Stimulated activated CD8-positive, alpha-beta memory T cell treated with anti-CD3 and anti-CD28 coated beads, Interleukin-15, amount 100 ng/mL, for 24 hours (primary cell): ENCODE measurements around the gene SBF2.

ENCODE experiments used
- DNase-seq: peaks from one replicate; pipeline ENCODE4 v3.0.0-alpha.2; 2020; ENCODE audit warnings: low read depth

The SBF2 gene

DNA sequence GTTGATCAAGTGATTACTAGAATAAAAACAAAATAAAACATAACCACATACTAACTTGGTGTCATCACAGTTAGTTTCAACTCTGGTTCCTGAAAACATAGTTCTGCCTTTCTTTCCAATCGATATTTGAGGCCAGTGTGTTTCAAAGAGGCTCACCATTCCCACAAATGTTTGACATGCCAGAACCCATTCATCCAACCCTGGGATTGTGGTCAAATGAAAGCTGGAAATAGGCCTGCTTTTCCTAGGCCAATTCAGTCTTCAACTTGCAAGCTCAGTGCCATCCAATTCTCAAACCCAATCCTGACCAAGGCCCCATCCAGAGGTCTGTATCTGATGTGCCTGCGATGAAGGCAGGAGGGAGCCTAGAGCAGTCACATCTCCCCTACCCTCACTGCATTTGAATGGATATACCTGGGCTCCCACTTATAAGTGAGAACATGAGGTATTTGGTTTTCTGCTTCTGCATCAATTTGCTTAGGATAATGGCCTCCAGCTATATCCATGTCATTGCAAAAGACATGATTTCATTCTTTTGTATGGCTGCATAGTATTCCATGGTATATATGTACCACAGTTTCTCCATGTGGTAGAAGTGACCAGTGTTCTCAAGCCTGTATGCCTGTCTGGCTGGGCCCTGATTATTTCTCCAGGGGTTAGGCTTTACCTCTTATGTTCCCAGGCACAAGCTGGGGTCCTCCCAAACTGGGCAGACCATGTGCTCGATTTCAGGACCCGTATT is 486.9 kb downstream of the SBF2 start:
- DNase-seq, result no peak

DNA sequence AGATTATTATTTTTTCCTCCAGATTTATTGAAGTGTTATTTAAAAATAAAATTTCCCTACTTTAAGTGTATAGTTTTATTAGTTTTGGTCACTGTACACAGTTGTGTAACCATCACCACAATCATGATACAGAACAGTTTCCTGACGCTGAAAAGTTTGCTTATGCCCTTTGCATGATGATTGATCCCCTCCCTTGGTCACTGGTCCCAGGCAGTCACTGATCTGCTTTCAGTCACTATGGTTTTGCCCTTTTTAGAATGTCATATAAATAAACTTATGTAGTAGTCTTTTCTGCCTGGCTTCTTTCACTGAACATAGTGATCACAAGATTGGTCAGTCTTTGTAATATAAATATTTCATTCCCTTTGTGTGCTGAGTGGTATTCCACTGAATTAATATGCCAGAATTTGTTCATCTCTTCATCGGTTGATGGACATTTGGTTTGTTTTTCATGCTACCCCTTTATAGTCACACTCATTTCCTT is 489.6 kb downstream of the SBF2 start:
- no peak for DNase-seq

DNA sequence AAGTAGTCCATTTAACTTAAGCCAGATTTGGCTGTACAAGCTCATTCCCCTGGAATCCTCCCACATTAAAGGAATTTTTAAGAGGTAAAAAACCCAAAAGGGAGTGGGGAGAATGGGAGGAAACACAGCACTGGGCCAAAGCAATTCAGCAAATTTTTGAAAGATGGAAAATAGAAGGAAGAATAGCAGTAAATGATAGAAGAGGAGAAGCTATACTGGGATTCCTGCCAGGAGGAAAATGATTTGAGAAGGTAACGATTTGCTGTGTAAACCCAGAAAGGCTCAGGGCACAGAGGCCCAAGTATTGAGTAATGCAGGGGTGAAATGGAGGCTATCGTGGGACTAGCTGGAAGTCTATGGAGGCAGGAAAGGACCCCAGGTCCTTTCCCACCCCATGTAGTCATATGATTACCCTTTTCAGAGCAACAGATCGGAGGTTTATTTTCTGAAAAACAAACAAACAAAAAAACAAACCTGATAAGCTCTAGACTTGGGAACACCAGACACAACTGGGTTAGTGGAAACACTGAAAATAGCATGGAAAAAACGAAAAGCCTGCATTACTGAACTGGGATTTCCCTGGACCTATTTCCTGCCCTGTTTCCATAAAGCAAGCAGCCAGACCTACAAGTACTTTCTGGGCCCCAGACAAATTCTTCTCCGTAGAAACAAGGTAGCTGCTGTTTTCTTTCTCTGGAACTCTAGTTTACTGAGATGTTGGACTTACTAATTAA is 490.2 kb downstream of the SBF2 start:
- DNase-seq, result no peak

DNA sequence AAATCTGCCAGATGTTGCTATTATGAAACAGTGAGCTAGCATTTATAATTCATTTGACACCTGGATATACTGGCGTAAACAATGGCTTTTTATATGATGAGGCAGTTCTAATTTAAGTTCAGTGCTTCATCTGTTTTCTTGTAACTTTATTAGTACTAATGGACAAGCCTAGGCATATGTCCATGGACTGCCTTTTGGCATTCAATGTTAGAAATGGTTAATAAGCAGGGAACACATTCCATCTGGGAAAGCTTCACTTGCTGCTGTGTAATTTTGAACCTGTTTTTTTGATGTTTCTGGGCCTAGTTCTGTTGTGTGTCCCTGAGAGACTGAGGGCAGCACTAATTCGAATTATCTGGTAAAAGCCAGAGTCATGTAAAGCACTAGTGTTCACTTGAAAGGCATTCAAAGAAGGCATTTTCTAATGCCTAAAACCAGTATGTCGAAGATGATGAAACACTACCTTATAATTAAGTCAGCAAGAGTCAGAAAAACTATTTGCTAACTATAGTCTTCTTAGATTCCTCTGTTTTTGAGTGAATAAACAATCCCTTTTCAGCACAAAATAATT is 491.6 kb downstream of the SBF2 start:
- DNase-seq, result no peak

DNA sequence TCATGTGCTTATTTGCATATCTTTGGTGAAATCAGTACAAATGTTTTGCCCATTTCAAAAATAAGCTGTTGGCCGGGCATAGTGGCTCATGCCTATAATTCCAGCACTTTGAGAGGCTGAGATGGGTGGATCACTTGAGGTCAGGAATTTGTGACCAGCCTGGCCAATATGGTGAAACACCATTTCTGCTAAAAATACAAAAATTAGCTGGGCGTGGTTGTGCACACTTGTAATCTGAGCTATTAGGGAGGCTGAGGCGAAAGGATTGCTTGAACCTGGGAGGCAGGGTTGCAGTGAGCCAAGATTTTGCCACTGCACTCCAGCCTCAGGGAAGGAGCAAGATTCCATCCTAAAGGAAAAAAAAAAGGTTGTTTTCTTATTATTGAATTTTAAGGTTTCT is 494.1 kb downstream of the SBF2 start:
- DNase-seq, result no peak

DNA sequence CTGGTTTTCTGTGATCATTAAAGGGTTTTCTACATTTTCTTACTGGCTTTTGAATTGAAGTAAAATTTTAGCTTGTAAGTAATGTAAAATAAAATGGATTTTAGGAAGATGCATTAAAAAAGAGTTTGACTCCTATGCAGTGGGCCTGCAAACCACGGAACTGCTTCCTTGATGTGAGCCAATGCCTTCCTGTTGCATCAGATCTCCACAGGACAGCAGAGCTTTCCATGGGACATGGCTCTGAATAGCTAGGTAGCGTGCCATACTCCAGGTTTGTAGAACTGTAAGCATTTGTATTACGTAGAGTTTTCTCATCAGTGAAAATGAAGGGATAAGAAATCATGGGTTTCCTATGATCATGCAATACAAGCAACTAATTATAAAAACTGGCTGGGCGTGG is 496.7 kb downstream of the SBF2 start:
- DNase-seq, result no peak

DNA sequence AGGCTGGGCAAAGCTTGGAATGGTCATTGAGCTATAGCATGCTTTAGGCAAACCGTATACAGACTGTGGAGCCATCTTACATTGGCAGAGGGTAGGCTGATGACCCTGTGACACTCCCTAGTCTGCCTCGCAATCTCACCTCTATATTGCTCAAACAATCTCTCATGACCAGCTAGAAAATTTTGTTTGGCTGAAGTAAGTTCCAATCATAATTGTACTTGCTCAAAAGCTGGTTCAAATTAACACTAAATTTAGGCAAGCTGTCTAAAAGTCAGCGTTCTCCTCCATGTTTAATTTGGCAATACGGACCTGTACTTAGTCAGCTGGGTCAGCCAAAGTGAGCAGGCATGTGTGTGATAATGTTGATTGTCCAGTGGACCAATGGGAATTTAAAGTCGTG is 497.2 kb downstream of the SBF2 start:
- DNase-seq, result no peak

DNA sequence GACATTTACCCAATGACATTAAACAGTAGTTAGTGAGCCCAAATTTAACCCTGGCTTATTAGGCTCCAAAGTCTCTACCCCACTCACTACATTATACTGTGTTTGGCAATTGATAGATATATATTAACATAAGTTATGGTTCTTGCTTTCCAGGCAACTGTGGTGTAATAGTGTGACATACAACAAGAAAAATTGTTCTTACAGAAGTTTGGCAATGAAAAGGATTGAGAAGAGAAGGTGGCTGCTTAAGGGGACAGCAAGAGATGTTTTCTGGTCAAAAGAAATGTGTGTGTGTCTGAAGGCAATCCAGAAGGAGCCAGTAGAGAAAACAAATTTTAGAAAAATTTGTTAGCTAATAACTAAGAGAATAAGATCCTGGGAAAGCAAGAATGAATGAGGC is 497.8 kb downstream of the SBF2 start:
- DNase-seq, result no peak

DNA sequence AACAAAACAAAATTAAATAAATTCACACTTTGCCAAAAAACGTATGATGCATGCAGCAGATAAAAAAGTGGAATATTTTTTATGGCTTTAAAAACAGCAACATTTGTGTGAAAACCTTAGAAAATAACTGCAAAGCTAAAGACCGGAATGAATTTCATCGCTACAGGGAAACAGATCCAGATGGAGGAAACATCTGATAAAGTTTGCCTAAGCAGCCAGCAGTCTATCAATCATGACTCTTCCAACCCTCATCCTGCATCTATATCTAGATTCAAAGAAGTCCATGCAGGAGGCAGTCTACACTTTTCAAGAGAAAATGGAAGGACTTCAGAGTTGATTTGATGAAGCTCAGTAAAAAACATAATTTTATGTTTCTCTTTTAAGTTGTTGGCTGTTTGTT is 503.3 kb downstream of the SBF2 start:
- DNase-seq, result no peak

DNA sequence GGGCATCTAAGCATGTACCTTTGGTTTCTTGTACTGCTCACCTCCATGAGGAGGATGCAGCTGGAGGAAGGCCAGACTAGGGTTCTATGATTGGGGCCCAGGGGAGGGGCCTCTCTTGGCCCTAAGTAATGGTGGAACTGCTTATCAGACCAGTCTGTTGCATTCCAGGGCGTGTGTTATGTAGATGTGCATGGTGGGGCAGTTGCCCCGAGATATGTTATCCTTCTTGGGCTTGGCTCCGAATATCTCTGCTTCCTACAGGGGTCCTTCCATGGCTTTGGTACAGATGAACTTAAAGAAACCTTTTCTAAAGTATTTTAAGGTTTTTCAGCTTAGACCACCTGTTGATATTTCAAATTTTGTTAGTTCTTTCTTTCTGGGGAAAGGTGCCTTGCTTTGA is 504.1 kb downstream of the SBF2 start:
- no peak for DNase-seq

DNA sequence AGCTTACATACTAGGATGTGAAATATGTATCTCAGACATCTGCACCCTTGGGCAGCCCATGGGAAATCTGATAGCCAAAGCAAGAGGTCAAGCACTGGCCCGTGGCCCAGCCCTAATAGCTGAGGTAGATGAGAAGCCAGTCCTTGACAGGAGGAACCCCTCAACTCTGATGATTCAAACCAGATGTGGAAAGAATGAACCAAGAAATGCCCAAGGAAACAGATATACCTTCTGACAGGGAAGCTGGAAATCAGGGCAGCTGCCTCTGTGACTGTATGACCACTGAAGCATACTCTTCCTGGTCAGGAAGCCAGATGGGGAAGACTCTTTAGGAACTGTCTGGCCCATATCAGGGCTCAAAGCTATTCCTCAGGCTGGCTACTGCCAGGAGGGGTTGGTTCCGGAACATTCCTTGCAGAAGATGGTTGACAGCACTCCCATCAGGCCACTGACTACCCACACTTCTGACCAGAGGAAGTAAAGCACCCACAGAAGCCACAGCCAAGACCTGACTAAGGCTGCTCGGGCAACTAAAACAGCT is 506.0 kb downstream of the SBF2 start:
- DNase-seq, result no peak

DNA sequence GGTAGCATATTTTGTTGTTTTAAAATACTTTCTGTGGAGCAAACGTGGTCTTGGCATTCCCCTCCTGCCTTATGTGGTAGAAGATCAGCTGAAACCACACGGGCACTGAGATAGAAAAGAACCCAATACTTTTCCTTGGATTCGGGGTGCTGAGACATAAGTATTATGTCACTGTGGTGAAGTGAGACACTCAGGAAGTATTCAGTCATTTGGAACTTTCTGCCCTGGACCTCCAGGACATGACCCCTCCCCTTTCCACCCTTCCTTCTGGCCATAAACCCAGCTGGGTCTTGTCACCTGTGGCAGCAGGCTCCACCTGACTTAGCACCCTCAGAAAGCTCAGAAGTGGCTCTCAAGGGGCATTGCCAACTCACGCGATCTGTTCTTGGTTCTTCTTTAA is 506.8 kb downstream of the SBF2 start:
- DNase-seq, result no peak

DNA sequence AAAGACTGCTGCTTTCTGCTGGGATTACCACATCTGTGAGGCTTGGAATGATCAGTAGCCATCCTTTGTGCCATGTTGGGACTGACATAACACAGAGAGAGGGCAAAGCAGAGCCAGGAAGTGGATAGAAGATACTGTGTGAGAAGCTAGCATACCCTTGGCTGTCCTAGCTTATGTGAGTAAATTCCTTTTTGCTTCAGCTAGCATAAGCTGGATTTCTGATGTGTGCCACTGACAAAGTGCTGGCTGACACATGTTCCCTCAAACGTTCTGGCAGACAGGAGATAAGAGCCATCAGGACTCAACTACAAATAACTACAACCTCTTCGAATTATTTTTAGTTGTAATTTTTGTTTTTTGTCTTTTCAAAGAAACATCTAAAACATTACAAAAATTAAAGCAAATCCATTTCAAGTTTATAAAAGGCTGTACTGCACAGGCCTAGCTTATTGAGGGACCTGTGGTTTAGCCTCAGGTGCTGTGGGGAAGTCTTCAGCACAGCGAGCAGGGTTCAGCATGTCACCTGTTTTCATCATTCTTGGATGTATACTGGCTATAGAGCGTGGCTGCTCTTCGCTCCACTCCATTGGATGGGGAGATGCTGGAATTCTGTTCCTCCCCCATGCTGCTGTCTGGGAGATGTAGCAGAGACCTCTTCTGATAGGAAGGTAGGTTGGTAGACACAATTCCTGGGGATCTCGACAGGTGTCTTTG is 509.3 kb downstream of the SBF2 start:
- DNase-seq, result no peak

DNA sequence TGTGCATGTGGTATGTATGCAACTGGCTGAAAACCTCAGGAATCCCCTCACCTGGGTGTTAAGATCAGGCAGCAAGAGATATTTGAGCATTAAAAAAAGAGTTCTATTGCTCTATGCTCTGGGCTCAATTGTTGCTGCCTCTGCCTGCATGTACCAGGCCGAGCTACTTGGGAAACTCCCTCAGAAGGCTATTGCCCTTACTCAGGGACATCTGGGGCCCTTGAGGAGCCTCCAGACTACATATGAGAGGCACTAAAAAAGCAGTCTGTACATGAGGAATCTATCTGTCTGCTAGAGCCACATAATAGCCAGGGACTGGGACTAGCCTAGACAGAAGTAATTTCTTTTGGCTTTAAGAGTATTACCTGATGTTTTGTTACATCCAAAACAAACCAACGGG is 510.0 kb downstream of the SBF2 start:
- no peak for DNase-seq

DNA sequence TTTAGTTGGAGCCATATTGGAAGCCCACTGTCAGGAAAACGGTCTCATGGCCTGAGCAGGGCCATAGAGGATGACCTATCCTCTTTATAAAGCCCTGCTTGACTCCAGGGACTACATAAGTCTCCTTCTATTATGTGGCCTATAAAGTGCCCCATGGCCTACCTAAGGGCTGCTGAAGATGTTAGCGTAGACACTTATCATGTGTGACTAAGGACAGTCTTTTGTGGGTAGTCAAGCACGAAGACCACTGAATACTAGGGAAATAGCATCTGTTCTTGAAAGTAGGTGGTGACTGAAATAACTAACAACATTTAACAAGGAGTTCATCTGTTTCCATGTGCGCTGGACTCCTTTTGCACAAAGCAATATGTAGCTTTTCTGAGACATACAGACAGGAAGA is 513.1 kb downstream of the SBF2 start:
- DNase-seq, result no peak

DNA sequence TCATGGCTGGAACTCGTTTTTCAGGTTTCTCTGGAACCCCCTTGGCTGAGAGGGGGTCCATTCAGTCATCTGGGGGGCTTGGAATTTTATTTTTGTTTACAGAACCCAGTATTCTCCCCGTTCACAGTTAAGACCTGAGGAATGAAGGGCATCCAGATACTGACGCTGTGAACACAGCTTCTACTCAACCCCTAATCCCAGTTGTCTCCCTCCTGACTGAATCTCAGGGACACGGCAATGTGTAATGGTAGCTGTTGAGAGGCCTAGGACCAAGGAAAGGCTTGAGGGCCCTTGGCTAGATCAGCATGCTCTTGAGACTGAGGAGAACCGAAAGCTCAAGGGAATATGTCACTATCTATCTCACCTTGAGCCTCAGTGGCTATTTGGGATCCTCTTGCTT is 516.5 kb downstream of the SBF2 start:
- DNase-seq, result no peak

DNA sequence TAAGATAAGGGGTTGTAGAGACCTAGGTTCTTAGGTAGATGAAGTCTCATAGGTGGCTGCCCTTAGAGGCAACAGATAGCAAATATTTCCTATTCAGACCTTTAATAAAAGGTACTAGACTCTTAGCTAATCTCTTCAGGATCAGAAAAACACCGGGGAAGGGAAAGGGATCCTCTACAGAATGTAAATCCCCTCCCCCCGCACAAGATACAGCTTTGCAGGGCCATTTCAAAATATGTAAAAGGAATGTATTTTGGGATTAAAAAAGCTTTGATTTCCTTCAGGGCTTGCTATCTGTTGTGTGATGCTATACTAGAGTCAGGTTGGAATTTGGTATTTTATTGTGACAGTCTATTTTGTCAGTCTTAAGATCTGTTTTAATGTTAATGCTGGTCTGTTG is 517.0 kb downstream of the SBF2 start:
- no peak for DNase-seq

DNA sequence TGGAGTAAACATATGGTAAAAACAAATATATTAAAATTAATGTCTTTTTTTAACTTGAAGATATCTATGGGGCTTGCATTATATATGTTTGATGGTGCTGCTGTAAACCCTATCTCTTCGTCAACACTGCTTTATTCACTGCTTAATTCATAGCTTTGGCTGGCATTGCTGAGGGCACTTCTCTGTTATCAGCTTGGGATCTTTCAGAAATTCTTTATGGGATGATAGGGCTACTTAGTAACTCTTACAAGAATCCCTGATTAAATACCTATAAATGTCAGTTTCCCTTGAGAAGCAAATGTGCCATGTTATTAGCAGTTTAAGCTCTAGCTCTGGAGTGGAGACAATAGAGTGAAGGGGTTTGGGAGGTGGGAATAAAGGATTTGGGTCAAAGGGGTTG is 517.8 kb downstream of the SBF2 start:
- DNase-seq, result no peak

DNA sequence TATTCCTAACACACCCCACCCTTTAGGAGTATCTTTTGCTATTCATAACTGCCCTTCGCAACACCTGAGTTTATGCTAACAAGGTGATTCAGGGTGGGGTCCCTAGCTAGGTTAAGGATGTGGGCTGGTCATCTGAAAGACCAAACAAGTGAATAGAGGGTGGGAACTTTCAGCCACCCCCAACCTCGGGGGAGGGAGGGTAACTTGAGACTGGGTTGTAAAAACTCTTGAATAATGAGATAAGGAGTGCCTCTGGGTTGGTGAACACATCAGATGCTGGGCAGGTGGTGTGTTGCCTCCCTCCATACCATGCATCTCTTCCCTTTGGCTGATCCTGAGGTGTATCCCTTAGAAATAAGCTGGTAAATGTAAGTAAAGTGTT is 518.6 kb downstream of the SBF2 start:
- DNase-seq, result no peak

DNA sequence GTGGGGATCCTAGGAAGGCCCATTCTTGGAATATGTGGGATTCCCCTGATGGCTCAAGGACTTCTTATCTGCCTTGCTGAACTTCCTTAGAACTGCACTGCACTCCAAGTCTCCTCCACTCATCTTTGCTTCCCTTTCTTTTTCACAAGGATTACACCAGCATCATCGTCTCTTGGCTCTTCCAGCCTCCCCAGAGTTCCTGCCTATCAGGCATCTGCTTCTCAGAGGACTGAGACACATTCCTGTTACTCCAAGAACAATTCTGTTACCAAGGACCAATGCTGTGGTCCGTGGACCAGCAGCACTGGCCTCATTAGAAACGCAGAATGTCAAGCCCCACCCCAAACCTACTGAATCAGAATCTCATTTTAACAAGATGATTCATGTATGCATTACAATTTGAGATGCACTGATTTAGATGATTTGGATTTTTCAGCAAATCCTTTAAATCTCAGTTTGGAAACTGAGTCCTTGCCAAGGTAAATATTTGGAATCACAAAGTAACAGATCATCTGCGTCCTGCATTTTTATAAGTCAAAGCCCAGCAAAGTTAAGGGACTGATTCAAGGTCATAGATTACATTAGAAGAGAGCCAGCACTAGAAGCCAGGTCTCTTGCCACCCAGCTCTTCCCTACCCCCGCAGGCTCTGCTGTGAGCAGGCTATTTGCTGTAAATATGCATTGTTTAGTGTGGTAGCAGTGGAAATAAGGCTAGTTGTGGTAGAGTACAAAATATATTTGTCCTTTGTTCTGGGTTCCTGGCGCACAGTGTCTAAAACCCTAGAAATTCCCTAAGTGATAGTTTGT is 519.2 kb downstream of the SBF2 start:
- no peak for DNase-seq

DNA sequence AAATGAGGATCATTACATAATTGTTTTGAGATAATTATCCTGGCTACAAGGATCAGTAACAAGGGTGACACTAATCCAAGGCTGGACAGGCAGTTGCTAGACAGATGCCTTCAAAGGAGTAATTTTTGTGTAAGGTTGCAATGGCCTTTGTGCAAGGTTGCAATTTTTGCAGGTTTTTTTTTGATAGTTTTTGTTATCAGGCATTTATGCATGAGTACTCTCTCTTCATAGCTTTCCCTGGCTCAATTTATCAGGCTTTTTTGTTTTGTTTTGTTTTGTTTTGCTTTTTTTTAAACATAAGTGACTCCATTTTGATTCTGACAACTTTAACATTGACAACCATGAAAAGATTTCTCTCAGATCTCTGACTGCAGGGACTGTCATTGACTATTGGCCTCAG is 519.9 kb downstream of the SBF2 start:
- DNase-seq, result no peak

DNA sequence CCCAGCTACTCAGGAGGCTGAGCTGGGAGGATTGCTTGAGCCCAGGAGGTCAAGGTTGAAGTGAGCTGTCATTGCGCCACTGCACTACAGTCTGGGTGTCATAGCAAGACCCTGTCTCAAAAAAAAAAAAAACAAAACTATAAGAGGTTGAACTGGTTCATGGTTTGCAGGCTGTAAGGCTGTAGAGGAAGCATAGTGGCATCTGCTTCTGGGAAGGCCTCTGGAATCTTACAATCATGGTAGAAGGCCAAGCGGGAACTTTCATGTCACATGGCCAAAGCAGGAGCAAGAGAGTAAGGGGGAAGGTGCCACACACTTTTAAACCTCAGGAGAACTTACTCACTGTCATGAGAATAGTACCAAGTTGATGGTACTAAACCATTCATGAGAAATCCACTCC is 520.5 kb downstream of the SBF2 start:
- DNase-seq, result no peak
